ENCODE data around the gene ACAD10. TPM values are rescaled to one million over a fixed set of nuclear protein-coding genes. Genes with fewer than 3 reads are reported as not detected.

The ACAD10 gene
- total and polyA plus RNA-seq, 10 of the 15 experiments (the other 5 are each of a cell fraction or from before 2014, with no cell fraction given), result 2.9 to 21.9 (median 17.5) TPM

DNA sequence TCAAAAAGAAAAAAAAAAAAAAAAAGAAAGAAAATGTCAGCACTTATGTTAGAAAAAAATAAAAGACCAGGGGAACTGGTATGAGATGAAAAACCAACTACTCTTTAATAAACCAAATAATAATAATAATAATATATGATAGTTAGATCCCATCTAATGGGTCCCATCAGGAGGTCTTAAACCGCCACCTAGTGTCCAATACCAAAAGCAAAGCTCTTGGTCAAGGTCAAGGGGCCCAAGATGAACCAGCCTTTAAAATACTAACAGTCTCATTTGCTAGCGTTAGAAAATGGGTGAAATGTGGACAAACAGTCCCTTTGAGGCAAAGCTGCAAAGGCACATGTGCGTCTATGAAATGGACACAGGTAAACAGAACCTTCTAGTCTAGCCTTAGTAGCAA is 12.3 kb upstream of the ACAD10 start (continued):
- TF ChIP-seq STAT3 (IDR thresholded peaks at IDR 0.05; ENCODE audit: low read depth, low read length) (no peak), ZNF622 (IDR thresholded peaks at IDR 0.05) (no peak), SMC3 (IDR thresholded peaks at IDR 0.05; ENCODE audit: borderline replicate concordance, low read length) (peak; percentile 27; the same call in 1 of the 2 replicates), CHD2 (IDR thresholded peaks at IDR 0.05; ENCODE audit: borderline replicate concordance, low read depth, low read length) (no peak)

- BruUV-seq (replicated peaks), result no TSS peak
- Histone ChIP-seq H3K4me3 (no peak overlapping the region), H3K27ac (ENCODE audit: control insufficient read depth, insufficient read depth) (no peak overlapping the region), H3K9me3 (replicated peaks; ENCODE audit: control insufficient read depth, insufficient read depth, low read length) (no peaks in the 10 kb centered on the region), H3K36me3 (ENCODE audit: control insufficient read depth in 2 of 2, insufficient read depth in 2 of 2, low read length in 1 of 2) (peaks cover 5 to 39% of the 10 kb centered on the region in 2 experiments), H3K27me3 (replicated peaks in 1 of 2; ENCODE audit: control insufficient read depth in 2 of 2, insufficient read depth in 2 of 2, low read length in 1 of 2) (no peaks in the 10 kb centered on the region), H3K79me2 (ENCODE audit: control insufficient read depth, insufficient read depth, low read length) (no peaks in the 10 kb centered on the region), H3K4me1 (ENCODE audit: control insufficient read depth, insufficient read depth, low read length) (no peaks in the 10 kb centered on the region), H3K9ac (ENCODE audit: control insufficient read depth, insufficient read depth, low read length) (no peak overlapping the region), H4K20me1 (ENCODE audit: control insufficient read depth, insufficient read depth) (no peaks in the 10 kb centered on the region), H2AFZ (ENCODE audit: control insufficient read depth, low read depth, low read length) (no peak overlapping the region), H3K4me2 (ENCODE audit: control insufficient read depth, insufficient read depth) (no peak overlapping the region)
- intact Hi-C loops (cut with micrococcal nuclease; ENCODE audit: unreplicated experiment) (loop anchor here (10.0 kb wide), 2 partner anchors 132 to 342 kb away; no protein-coding TSS in a partner anchor), in situ Hi-C loops (cut with MboI) (no loop called here)
- FAIRE-seq, result no peak
- ChIA-PET RAD21 (ENCODE audit: unreplicated experiment) (no interaction called here), POLR2A (no interaction called here), SMC1A (ENCODE audit: uncharacterized antibody, unreplicated experiment) (no interaction called here), CTCF (interaction anchor here (3.7 kb wide), 1 partner anchor 8 kb away, joined by 19 read pairs; the partner anchor contains the start of genes ACAD10 and BRAP)
- no peak for DNase-seq (ENCODE audit: low read depth, low spot score)
- 90% methylated on average over 5 of the region's 5 CpGs for WGBS (ENCODE audit: insufficient coverage, insufficient replicate concordance, low lambda C conversion rate, missing lambda C conversion rate)
- no peak for ATAC-seq
- TF ChIP-seq CREM (IDR thresholded peaks at IDR 0.05; ENCODE audit: low read depth) (no peak), MYB (IDR thresholded peaks at IDR 0.05; ENCODE audit: borderline replicate concordance, low read depth, low read length) (no peak), MTA2 (IDR thresholded peaks at IDR 0.05; ENCODE audit: low read depth) (no peak), SRF (IDR thresholded peaks at IDR 0.05; ENCODE audit: low read depth in 2 of 2, low read length in 2 of 2) (no peak), NFXL1 (IDR thresholded peaks at IDR 0.05; ENCODE audit: borderline replicate concordance) (no peak), CHD2 (IDR thresholded peaks at IDR 0.05; ENCODE audit: borderline replicate concordance, low read depth, low read length) (no peak), CUX1 (IDR thresholded peaks at IDR 0.05; ENCODE audit: insufficient replicate concordance, low read depth, low read length) (no peak)
- TF ChIP-seq, protein P1, sequence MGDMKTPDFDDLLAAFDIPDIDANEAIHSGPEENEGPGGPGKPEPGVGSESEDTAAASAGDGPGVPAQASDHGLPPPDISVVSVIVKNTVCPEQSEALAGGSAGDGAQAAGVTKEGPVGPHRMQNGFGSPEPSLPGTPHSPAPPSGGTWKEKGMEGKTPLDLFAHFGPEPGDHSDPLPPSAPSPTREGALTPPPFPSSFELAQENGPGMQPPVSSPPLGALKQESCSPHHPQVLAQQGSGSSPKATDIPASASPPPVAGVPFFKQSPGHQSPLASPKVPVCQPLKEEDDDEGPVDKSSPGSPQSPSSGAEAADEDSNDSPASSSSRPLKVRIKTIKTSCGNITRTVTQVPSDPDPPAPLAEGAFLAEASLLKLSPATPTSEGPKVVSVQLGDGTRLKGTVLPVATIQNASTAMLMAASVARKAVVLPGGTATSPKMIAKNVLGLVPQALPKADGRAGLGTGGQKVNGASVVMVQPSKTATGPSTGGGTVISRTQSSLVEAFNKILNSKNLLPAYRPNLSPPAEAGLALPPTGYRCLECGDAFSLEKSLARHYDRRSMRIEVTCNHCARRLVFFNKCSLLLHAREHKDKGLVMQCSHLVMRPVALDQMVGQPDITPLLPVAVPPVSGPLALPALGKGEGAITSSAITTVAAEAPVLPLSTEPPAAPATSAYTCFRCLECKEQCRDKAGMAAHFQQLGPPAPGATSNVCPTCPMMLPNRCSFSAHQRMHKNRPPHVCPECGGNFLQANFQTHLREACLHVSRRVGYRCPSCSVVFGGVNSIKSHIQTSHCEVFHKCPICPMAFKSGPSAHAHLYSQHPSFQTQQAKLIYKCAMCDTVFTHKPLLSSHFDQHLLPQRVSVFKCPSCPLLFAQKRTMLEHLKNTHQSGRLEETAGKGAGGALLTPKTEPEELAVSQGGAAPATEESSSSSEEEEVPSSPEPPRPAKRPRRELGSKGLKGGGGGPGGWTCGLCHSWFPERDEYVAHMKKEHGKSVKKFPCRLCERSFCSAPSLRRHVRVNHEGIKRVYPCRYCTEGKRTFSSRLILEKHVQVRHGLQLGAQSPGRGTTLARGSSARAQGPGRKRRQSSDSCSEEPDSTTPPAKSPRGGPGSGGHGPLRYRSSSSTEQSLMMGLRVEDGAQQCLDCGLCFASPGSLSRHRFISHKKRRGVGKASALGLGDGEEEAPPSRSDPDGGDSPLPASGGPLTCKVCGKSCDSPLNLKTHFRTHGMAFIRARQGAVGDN (IDR thresholded peaks at IDR 0.05), result no peak
- TF ChIP-seq, protein P2, sequence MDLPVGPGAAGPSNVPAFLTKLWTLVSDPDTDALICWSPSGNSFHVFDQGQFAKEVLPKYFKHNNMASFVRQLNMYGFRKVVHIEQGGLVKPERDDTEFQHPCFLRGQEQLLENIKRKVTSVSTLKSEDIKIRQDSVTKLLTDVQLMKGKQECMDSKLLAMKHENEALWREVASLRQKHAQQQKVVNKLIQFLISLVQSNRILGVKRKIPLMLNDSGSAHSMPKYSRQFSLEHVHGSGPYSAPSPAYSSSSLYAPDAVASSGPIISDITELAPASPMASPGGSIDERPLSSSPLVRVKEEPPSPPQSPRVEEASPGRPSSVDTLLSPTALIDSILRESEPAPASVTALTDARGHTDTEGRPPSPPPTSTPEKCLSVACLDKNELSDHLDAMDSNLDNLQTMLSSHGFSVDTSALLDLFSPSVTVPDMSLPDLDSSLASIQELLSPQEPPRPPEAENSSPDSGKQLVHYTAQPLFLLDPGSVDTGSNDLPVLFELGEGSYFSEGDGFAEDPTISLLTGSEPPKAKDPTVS (IDR thresholded peaks at IDR 0.05; ENCODE audit: low read depth, low read length), result no peak
Measured at GRCh38 chr12:111677186-111677585, 8.7 kb upstream of the ACAD10 start.
